Measurements from ENCODE around the gene PPP1R12A.
A peak's percentile ranks its signal among the peaks of the same experiment; 100 is the strongest.

Gene PPP1R12A

GRCh38 chr12:79725987-79726386, 208.9 kb downstream of the PPP1R12A start:
- no peak overlapping the region for H3K4me3 ChIP-seq (ENCODE audit: low read depth, low read length)
- DNase-seq (ENCODE audit: low read depth), result peak; percentile 77
- TF ChIP-seq CTCF (conservative IDR thresholded peaks at IDR 0.05; ENCODE audit: low read depth, low read length), result no peak

Measured in choroid plexus epithelial cell (primary cell).